ENCODE results near the gene DENND1A.
"Not testable (repeated sequence)": the region's sequence is repeated elsewhere in the genome, so short reads cannot be mapped to it uniquely, and the experiment has no call there.

The DENND1A gene

GRCh38 chr9:123742009-123742767 is 187.7 kb downstream of the DENND1A start:
- no peak for DNase-seq (ENCODE audit: low read depth in 1 of 2, low spot score in 1 of 2)

DNA sequence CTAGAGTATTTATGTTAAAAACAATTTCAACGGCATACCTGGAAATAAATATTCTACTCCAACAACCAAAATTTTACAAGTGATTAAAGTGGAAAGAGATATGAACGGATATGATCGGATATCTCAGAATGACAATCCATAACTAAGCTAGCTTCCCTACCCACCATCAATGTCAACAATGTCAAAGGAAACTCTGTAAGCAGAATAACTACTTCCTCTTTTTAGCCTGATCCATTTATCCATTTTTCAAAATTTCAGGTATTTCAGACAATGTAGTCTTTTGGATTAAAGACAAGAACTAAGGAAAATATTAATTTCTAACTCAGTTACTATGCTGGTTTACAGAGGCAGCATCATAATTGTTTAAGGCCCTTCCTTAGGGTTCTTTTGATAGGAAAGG is 188.7 kb downstream of the DENND1A start:
- DNase-seq (ENCODE audit: low read depth in 1 of 2, low spot score in 1 of 2), result no peak

GRCh38 chr9:123739902-123740301 is 190.0 kb downstream of the DENND1A start:
- DNase-seq (ENCODE audit: low read depth in 1 of 2, low spot score in 1 of 2), result no peak

DNA sequence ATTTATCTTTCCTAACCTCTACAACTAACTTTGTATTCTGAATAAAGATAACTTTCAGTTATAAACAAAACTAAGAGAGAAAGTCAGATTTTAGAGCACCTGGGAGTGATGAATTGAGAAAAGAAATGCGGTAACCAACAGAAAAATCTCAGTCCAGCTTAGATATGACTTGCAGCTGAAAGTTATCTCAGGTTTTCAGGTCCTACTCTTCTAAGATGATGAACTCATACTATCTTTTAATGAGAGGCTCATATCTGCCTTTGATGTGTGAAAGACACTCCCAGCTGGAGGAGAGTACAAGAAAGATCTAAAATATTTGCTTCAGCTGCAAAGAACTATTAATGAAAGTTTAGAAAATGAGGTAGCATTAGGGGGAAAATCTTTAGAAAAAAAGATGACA is 190.5 kb downstream of the DENND1A start:
- DNase-seq (ENCODE audit: low read depth in 1 of 2, low spot score in 1 of 2), result no peak

DNA sequence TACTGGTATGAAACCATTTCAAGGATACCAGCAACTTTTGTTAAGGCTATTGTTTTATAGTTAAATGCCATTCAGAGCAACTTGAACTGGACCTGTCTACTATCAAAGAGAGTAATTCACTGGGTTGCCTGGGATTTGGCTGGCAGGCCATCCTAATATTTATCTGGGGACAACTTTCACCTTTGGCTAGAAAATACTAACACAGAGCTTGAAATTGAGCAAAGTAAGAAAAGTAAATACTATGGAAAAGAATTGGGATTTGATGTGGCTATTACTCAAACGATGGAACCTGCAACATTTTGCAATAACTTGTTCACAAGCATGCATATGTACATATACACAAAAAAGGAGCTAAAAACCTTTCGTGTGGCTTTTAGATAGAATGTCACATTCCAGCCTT is 191.3 kb downstream of the DENND1A start:
- no peak for DNase-seq (ENCODE audit: low read depth in 1 of 2, low spot score in 1 of 2)

- DNase-seq (ENCODE audit: low read depth in 1 of 2, low spot score in 1 of 2), result no peak
Measured at GRCh38 chr9:123735376-123735775, 194.6 kb downstream of the DENND1A start.

DNA sequence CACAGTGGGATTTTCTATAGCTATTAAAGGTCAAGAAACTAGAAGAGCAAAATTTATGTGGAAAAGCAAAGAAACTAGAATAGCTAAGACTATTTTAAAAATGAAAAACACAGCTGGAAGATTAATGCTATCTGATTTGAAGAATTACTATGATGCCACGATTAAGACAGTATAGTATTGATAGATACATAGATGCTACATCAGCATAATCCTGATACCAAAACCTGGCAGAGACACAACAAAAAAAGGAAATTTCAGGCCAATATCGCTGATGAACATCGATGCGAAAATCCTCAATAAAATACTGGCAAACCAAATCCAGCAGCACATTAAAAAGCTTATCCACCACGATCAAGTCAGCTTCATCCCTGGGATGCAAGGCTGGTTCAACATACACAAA is 201.4 kb downstream of the DENND1A start:
- not testable (repeated sequence) for DNase-seq (ENCODE audit: low read depth in 1 of 2, low spot score in 1 of 2)

DNA sequence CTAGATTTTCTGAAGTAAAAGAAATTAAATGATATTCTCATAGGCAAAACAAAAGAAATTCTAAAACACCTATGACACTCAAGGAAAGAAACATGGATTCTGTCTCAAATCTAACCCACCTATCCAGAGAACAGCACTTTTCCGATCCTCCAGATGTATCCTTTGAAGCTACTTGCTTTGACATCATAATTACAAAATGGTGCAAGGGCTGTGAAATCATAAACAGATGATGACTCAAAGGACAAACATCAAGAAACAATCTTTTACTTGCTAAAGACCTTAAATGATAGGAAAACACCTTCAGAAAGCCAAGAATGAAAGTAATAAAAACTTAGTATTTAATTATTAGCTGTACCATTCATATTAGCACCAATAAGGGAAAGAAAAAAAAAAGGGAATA is 202.6 kb downstream of the DENND1A start:
- DNase-seq (ENCODE audit: low read depth in 1 of 2, low spot score in 1 of 2), result no peak

GRCh38 chr9:123725389-123725788 is 204.5 kb downstream of the DENND1A start:
- DNase-seq (ENCODE audit: low read depth in 1 of 2, low spot score in 1 of 2), result no peak

GRCh38 chr9:123724211-123724796 is 205.6 kb downstream of the DENND1A start:
- DNase-seq (ENCODE audit: low read depth in 1 of 2, low spot score in 1 of 2), result no peak

DNA sequence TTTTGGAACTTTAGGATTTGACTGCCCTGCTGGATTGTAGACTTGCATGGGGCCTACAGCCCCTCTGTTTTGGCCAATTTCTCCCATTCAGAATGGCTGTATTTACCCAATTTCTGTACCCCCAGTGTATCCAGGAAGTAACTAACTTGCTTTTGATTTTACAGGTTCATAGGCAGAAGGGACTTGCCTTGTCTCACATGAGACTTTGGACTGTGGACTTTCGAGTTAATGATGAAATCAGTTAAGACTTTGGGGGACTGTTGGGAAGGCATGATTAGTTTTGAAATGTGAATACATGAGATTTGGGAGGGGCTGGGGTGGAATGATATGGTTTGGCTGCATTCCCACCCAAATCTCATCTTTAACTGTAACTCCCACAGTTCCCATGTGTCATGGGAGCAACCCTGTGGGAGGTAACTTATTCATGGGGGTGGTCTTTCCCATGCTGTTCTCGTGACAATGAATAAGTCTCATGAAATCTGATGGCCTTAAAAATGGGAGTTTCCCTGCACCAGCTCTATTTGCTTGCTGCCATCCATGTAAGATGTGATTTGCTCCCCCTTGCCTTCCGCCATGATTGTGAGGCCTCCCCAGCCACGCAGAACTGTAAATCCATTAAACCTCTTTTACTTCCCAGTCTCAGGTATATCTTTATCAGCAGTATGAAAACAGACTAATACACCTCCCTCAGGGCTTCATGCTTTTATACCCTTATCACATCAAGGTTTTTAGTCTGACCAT is 206.6 kb downstream of the DENND1A start:
- no peak for DNase-seq (ENCODE audit: low read depth in 1 of 2, low spot score in 1 of 2)

DNA sequence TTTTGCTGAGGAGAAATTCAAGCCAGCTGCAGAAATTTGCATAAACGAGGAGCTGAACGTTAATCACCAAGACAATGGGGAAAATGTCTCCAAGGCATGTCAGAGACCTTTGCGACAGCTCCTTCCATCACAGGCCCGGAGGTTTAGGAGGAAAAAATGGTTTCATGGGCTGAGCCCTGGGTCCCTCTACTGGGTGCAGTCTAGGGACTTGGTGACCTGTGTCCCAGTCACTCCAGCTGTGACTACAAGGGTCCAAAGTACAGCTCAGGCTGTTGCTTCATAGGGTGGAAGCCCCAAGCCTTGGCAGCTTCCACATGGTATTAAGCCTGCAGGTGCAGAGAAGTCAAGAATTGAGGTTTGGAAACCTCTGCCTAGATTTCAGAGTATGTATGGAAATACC is 207.5 kb downstream of the DENND1A start:
- no peak for DNase-seq (ENCODE audit: low read depth in 1 of 2, low spot score in 1 of 2)

DNA sequence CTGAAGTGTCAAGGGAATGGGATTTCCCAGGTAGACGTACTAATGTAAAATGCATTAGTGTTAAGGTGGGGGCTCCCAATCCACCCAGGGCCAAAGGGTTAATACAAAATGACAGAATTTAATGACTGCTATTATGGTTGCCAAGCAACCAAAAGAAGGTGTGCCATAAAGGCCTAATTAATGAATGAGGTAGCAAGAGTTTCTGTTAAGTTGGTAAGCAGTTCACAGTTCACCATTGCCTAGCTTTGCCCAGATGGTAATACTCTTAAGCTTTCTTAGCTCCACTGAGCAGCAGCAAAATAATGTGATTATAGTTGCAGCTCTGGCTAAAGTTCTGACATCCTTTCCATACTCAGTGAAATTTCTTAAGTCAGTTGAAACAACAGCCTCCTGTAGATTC is 211.7 kb downstream of the DENND1A start:
- no peak for DNase-seq (ENCODE audit: low read depth in 1 of 2, low spot score in 1 of 2)

DNA sequence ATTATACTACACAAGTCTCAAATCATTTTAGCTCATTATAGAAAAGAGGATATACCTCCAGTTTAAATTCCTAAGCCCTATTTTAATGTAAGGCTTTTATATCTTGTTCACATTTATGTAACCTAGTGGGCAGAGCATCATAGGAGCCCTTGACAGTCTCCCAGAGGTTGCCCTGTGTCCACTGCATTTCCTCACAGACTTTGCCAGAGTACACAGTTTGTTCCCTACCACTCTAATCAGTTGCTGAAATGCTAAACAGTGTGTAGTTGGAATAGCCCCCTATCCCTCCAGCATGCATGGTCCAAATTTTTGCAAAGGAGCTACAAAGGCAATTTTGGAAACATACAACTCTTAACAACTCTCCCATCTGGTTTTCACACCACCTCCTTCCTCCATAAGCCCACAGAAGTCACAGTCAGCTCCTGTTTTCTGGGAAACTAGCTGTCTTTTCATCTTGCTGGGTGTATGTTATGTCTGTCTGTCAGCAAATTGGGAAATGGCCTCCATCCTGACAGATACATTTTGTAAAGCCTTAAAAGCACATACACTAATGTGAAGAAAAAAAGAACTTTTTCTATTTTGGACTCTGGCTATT is 212.2 kb downstream of the DENND1A start:
- no peak for DNase-seq (ENCODE audit: low read depth in 1 of 2, low spot score in 1 of 2)

DNA sequence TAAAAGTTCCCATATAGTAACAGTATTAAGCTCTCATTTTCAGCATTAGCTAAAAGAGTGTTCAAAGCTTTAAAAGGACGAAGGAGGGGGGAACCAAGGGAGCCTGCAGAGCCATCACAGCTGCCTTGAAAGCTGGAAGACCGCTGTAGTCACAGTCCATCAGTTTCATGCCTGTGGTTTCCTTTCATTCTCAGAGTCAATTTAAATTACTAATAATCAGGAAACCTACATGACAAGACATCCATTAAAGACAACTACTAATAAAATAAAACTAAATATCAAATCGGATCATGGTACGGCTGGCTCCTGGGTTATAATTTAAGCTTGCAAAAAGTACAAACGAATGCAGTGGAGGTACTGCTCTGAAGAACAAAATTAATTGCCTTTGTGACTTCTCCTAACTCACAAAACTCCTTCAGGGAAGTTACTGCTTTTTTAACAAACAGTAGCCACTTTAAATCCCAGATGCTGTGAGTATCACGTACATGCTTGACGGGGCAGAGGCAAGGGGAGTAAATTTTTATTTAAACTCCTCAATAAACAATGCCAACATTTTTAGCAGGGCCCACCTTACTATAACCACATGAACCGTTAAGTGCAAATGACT is 213.5 kb downstream of the DENND1A start:
- no peak for DNase-seq (ENCODE audit: low read depth in 1 of 2, low spot score in 1 of 2)

DNA sequence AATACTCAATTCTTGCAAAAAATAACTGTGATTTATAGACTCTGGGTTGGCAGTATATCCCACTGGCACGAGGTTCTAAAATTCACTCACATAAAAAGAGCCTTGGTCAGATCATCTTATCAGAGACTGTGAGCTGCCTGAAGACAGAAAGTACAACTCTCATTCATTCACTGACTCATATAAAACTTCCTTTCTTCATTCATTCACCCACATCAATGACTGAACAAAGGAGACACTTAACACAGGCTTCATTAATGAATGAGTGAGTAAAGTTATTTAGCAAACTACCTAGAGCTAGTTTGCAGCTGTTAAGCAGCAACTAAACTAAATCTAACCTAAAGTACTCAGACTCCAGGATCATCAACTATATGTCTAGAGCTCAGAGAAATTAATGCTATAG is 214.7 kb downstream of the DENND1A start:
- no peak for DNase-seq (ENCODE audit: low read depth in 1 of 2, low spot score in 1 of 2)

DNA sequence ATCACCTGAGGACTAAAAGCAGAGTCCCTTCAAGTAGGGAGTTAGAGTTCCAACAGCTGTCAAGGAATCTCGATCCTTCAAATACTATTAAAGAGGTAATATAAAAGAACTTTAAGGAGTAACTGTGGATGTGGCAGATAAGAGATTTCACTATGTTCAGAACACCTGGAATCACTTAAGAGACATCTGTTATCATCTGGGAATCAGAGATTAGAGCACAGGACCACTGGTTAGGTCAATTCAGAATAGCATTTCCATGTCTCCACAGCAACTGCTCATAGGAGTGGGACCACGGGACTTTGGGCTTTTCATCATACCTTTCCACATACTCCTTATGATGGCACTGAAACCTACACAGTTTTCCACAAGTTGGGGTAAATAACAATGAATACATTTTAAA is 216.6 kb downstream of the DENND1A start:
- no peak for DNase-seq (ENCODE audit: low read depth in 1 of 2, low spot score in 1 of 2)

- no peak for DNase-seq (ENCODE audit: low read depth in 1 of 2, low spot score in 1 of 2)
Measured at GRCh38 chr9:123712399-123712798, 217.5 kb downstream of the DENND1A start.

GRCh38 chr9:123710299-123710698 is 219.6 kb downstream of the DENND1A start:
- DNase-seq (ENCODE audit: low read depth in 1 of 2, low spot score in 1 of 2), result no peak

DNA sequence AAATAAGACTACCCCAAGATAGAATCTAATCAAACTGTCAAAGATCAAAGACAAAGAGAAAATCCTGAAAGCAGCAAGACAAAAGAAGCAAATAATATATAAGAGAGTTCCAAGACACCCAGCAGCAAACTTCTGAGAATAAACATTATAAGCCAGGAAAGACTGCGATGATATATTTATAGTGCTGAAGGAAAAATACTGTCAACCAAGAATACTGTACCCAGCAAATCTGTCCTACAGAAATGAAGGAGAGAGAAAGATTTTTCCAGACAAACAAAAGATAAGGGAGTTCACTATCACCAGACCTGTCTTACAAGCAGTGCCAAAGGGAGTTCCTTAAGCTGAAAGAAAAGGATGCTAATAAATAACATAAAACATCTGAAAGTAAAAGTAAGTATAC is 227.4 kb downstream of the DENND1A start:
- no peak for DNase-seq (ENCODE audit: low read depth in 1 of 2, low spot score in 1 of 2)

- no peak for DNase-seq (ENCODE audit: low read depth in 1 of 2, low spot score in 1 of 2)
Measured at GRCh38 chr9:123697686-123698085, 232.2 kb downstream of the DENND1A start.

DNA sequence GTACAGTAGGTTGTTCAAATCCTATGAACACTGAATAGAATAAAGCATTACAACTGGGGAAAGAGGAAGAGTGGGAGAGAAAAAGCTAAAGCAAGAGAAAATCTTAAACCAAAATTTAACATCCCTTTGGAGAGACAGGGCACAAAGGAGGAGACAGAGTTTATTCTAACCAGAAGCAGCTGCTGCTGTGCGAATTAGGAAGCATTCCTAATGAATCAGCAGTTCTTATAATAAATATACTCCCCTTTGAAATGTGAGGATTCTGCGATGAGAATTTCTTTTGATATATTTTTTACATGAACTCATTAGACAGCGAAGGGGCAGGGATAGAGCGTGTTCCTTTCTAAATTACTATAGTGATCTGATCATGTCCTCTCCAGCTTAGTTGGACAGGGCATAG is 233.4 kb downstream of the DENND1A start:
- no peak for DNase-seq (ENCODE audit: low read depth in 1 of 2, low spot score in 1 of 2)

Data from activated CD4-positive, alpha-beta T cell treated with anti-CD3 and anti-CD28 coated beads, Interleukin-2, amount 50 U/mL, for 24 hours (primary cell).